Ishikawa (cell line): ENCODE results near the gene NOSIP.

Source experiments
- CEBPB ChIP-seq: IDR thresholded peaks from 2 replicates; pipeline ENCODE4 v1.6.1; 2012
- CREB1 ChIP-seq: IDR thresholded peaks from 2 replicates; pipeline ENCODE4 v1.6.1; 2012; ENCODE audit warnings: low read depth
- EGR1 ChIP-seq: IDR thresholded peaks from 2 replicates; pipeline ENCODE4 v1.6.1; 2012
- EP300 ChIP-seq: IDR thresholded peaks from 2 replicates; pipeline ENCODE4 v1.6.1; 2012; ENCODE audit warnings: borderline replicate concordance
- FOXM1 ChIP-seq: IDR thresholded peaks from 2 replicates; pipeline ENCODE4 v1.6.1; 2012; ENCODE audit warnings: low read depth, borderline replicate concordance
- MAX ChIP-seq: IDR thresholded peaks from 2 replicates; pipeline ENCODE4 v1.6.1; 2012
- NFIC ChIP-seq: IDR thresholded peaks from 2 replicates; pipeline ENCODE4 v1.6.1; 2012
- RAD21 ChIP-seq: IDR thresholded peaks from 2 replicates; pipeline ENCODE4 v1.6.1; 2012; ENCODE audit warnings: low read depth
- REST ChIP-seq: IDR thresholded peaks from 2 replicates; pipeline ENCODE4 v1.6.1; 2012; ENCODE audit warnings: low read depth, mild to moderate bottlenecking
- TAF1 ChIP-seq: IDR thresholded peaks from 2 replicates; pipeline ENCODE4 v1.6.1; 2012; ENCODE audit warnings: low read depth, mild to moderate bottlenecking
- TCF12 ChIP-seq: IDR thresholded peaks from 2 replicates; pipeline ENCODE4 v1.6.1; 2012; ENCODE audit warnings: low read depth
- TEAD4 ChIP-seq: IDR thresholded peaks from 2 replicates; pipeline ENCODE4 v1.6.1; 2012
- USF1 ChIP-seq: IDR thresholded peaks from 2 replicates; pipeline ENCODE4 v1.6.1; 2012
- YY1 ChIP-seq: IDR thresholded peaks from 2 replicates; pipeline ENCODE4 v1.6.1; 2012; ENCODE audit warnings: low read depth
- ZBTB7A ChIP-seq: IDR thresholded peaks from 2 replicates; pipeline ENCODE4 v1.6.1; 2012; ENCODE audit warnings: low read depth

The NOSIP gene

GRCh38 chr19:49588365-49589122 lies 8.2 kb upstream of the NOSIP start:
- TF ChIP-seq EGR1 (no peak), CEBPB (no peak), EP300 (no peak), NFIC (no peak), TCF12 (no peak), USF1 (no peak), MAX (no peak), TEAD4 (no peak), RAD21 (no peak), ZBTB7A (no peak), FOXM1 (no peak), REST (no peak), CREB1 (no peak), YY1 (no peak), TAF1 (no peak)

GRCh38 chr19:49587227-49587626 lies 6.9 kb upstream of the NOSIP start:
- no peak for TF ChIP-seq EGR1
- no peak for TF ChIP-seq TAF1
- no peak for TF ChIP-seq YY1
- TF ChIP-seq REST: no peak
- no peak for TF ChIP-seq ZBTB7A
- TF ChIP-seq MAX: no peak
- no peak for TF ChIP-seq RAD21
- no peak for TF ChIP-seq CREB1

GRCh38 chr19:49585023-49585422 lies 4.7 kb upstream of the NOSIP start:
- TF ChIP-seq FOXM1 (no peak), TCF12 (no peak), TAF1 (no peak), REST (no peak), CREB1 (no peak), EGR1 (no peak), EP300 (no peak), MAX (no peak), YY1 (no peak), CEBPB (no peak), TEAD4 (no peak), RAD21 (no peak), USF1 (no peak), NFIC (no peak)

- TF ChIP-seq EGR1 (no peak), USF1 (no peak), FOXM1 (no peak), EP300 (no peak), CREB1 (no peak), CEBPB (no peak), NFIC (no peak), TAF1 (no peak), MAX (no peak), TCF12 (no peak), TEAD4 (no peak), YY1 (no peak), REST (no peak), ZBTB7A (no peak), RAD21 (no peak)
These were observed 2.9 kb upstream of the NOSIP start for GRCh38 chr19:49583239-49583638.
